ENCODE results near the gene ANO9. TPM values are rescaled to one million over a fixed set of nuclear protein-coding genes. Genes with fewer than 3 reads are reported as not detected.

The ANO9 gene
- total and polyA plus RNA-seq, 9 donors = 0.12 to 11.4 (median 0.77) TPM

- Histone ChIP-seq H3K4me1 (ENCODE audit: insufficient read depth) (no peaks in the 10 kb centered on the region), H3K9me3 (no peaks in the 10 kb centered on the region), H3K36me3 (no peaks in the 10 kb centered on the region), H3K27me3 (no peaks in the 10 kb centered on the region), H3K27ac (no peak overlapping the region), H3K4me3 (peak overlapping the region; percentile 59)
- intact Hi-C loops (cut with DNase I) = no loop called here
- peak; percentile 67 to 86 (median 75) for DNase-seq
- 3 to 20% (median 10%) methylated on average over 17 to 91 of the region's 91 CpGs for WGBS, 3 donors
- TF ChIP-seq POLR2A (IDR thresholded peaks at IDR 0.05) = no peak
- TF ChIP-seq EP300 (IDR thresholded peaks at IDR 0.05) = no peak
- TF ChIP-seq CTCF (IDR thresholded peaks at IDR 0.05) = no peak
These were observed 34.8 kb downstream of the ANO9 start for GRCh38 chr11:406796-407650.

GRCh38 chr11:405954-406795 is 35.6 kb downstream of the ANO9 start:
- no peaks in the 10 kb centered on the region for H3K36me3 ChIP-seq
- H3K4me1 ChIP-seq (ENCODE audit: insufficient read depth) = no peaks in the 10 kb centered on the region
- TF ChIP-seq POLR2A (IDR thresholded peaks at IDR 0.05) = no peak
- TF ChIP-seq EP300 (IDR thresholded peaks at IDR 0.05) = no peak
- no peak for TF ChIP-seq CTCF (IDR thresholded peaks at IDR 0.05)
- intact Hi-C loops (cut with DNase I) = no loop called here
- DNase-seq = peak in 3 of 5 donors; percentile 46 to 62 (median 59)
- WGBS, 3 donors = 57 to 74% (median 61%) methylated on average over 41 to 47 of the region's 47 CpGs
- peak overlapping the region; percentile 59 for H3K4me3 ChIP-seq
- no peak overlapping the region for H3K27ac ChIP-seq
- no peaks in the 10 kb centered on the region for H3K9me3 ChIP-seq
- H3K27me3 ChIP-seq = no peaks in the 10 kb centered on the region

GRCh38 chr11:405323-405953 is 36.4 kb downstream of the ANO9 start:
- H3K27ac ChIP-seq = no peak overlapping the region
- no peaks in the 10 kb centered on the region for H3K27me3 ChIP-seq
- peak in 1 of 5 donors; percentile 78 for DNase-seq
- TF ChIP-seq EP300 (IDR thresholded peaks at IDR 0.05) = no peak
- TF ChIP-seq CTCF (IDR thresholded peaks at IDR 0.05) = no peak
- no peak for TF ChIP-seq POLR2A (IDR thresholded peaks at IDR 0.05)
- H3K4me1 ChIP-seq (ENCODE audit: insufficient read depth) = no peaks in the 10 kb centered on the region
- no peaks in the 10 kb centered on the region for H3K36me3 ChIP-seq
- intact Hi-C loops (cut with DNase I) = no loop called here
- 65 to 85% (median 76%) methylated on average over 17 of the region's 17 CpGs for WGBS, 3 donors
- H3K9me3 ChIP-seq = no peaks in the 10 kb centered on the region
- H3K4me3 ChIP-seq = no peak overlapping the region

GRCh38 chr11:404551-405264 is 37.1 kb downstream of the ANO9 start:
- no peaks in the 10 kb centered on the region for H3K27me3 ChIP-seq
- no peak overlapping the region for H3K27ac ChIP-seq
- H3K9me3 ChIP-seq = no peaks in the 10 kb centered on the region
- intact Hi-C loops (cut with DNase I) = no loop called here
- H3K4me3 ChIP-seq = no peak overlapping the region
- no peaks in the 10 kb centered on the region for H3K4me1 ChIP-seq (ENCODE audit: insufficient read depth)
- no peaks in the 10 kb centered on the region for H3K36me3 ChIP-seq
- TF ChIP-seq CTCF (IDR thresholded peaks at IDR 0.05) = no peak
- no peak for TF ChIP-seq EP300 (IDR thresholded peaks at IDR 0.05)
- TF ChIP-seq POLR2A (IDR thresholded peaks at IDR 0.05) = no peak
- 89 to 93% (median 92%) methylated on average over 14 of the region's 14 CpGs for WGBS, 3 donors
- peak in 2 of 5 donors; percentile 16 to 30 for DNase-seq
